NCI-H2196 (cell line): ENCODE results near the gene SYTL5.
A peak's percentile ranks its signal among the peaks of the same experiment; 100 is the strongest.

ENCODE experiments used
- DNase-seq: peaks from one replicate; lab custom pipeline; 2025; ENCODE audit not compliant: unreplicated experiment; lab: John Stamatoyannopoulos, UW

The SYTL5 gene

GRCh38 chrX:38138157-38138891 lies 132.0 kb downstream of the SYTL5 start:
- no peak for DNase-seq

DNA sequence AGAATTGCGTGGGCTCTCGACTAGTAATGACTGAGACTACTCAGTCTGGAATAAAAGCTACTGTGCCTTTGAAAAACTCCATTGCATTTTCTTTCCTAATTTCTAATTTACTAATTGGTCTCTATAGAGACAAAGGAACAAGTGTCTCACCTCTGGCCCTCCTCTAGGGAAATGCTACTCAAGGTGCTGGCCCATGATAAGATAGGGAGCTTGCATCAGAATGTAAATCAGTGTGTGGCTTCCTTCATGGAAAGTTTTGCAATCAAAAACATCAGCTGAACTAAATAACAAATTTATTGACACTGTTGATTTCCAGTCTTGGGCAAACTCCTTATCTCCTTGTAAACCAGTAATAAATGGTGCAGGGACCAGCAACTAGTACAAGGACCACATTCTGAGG lies 132.5 kb downstream of the SYTL5 start:
- no peak for DNase-seq

DNA sequence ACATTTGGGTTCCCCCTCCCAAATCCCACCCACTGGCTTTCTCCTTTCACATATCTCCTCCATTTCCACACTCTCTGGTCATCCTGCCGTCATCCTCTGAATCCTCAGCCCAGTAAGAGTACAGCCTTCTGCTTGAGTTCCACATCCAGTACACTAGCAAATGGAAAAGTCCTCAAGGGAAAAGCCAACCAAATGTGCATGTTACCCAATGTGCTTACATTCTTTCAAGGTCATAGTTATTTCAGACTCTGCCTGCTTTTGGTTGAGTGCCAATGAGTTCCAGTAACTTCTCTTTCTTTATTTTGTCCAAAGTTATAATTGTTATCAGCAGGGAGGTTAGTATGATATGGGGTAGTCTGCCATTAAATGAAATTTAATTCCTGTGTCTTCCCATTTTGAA lies 136.3 kb downstream of the SYTL5 start:
- DNase-seq = no peak

- no peak for DNase-seq
Observed at GRCh38 chrX:38149016-38149415, 142.7 kb downstream of the SYTL5 start.

DNA sequence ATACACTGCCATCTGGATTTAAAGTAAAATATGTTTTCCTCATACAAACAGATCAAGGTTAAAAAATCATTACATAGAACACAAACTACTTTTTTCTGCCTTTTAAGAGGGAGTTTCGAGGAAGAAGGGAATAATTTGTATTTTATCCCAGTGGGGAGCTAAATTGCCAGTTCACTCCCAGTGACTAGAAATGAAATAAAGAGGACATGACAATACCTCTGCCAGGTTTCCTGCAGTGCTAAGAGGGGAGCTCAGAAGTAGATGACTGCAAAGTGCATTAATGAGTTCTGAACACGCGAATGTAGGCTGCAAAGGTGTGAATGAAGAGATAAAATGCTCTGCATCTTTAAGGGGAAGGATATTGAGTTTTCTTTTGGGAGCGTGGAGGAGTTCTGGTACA lies 144.6 kb downstream of the SYTL5 start:
- no peak for DNase-seq

DNA sequence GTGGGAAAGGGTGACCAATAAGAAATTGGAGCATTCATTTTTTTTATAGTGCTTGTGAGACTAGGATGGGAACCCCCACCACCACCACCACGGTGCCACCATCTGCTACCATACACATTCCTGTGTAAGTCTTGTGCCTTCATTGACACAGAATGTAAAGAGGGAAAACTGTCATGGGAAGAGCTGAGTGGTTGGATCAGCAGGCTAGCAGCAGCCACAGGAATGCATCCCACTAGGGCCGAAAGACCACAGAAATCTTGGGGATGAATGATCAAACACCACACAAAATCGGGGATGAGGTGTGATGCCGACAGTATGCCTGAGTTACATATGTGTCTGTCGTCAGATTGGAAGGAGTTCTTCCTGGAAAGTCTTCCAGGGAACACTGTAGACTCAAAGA lies 145.1 kb downstream of the SYTL5 start:
- no peak for DNase-seq

DNA sequence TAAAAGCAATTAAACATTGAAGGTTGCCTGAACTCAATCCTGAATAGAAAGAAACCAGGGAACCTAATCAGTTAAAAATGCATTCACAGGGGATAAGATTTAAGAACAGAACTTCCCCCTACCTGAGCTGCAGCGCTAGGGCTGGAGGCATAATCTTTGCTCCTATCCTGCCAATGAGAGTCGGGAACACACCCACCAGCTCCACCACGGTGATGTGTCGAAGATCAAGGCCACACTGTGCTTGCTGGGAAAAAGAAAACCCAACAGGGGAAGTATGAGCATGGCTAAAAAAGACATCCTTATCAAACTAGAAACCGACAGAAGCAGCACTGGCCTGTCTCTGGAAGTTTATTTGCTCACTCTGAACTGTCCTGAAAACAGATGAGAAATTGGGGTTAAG lies 148.0 kb downstream of the SYTL5 start:
- DNase-seq = no peak

DNA sequence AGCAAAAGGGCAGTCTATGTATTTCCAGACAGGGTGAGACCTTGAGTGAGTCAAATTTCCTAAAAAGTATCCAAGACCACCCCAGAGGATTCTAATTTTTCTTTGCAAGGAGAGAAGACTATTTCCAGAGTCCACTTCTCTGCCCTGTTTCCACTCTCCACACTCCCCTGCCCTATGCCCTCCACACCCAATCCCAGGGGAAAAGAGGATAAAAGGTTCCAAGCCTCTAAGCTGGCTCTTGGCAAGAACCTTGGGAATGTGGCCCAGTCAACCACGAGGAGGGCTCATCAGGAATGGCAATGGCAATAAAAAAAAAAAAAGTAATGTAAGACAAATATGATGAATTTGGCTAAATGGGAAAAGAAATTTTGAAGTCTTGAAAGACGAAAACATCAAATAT lies 148.5 kb downstream of the SYTL5 start:
- no peak for DNase-seq

- no peak for DNase-seq
Observed at GRCh38 chrX:38156838-38157237, 150.5 kb downstream of the SYTL5 start.

DNA sequence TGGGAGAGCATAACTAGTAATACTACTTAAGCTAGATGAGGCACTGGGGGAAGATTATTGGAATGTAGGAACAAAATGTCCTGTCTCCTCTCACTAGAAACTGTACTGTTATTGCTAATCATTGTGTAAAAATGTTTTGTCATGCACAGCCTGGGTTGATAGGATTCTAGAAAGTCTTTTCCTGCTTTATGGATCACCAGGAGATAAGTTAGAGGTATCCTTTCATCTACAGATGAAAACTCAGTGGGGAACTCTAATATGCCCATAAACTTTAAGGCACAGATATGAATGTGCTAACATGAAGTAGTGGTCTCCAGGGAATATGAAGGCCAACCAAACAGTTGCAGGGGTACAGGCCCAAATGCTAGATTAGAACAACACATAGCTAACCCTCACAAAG lies 156.8 kb downstream of the SYTL5 start:
- DNase-seq = no peak

DNA sequence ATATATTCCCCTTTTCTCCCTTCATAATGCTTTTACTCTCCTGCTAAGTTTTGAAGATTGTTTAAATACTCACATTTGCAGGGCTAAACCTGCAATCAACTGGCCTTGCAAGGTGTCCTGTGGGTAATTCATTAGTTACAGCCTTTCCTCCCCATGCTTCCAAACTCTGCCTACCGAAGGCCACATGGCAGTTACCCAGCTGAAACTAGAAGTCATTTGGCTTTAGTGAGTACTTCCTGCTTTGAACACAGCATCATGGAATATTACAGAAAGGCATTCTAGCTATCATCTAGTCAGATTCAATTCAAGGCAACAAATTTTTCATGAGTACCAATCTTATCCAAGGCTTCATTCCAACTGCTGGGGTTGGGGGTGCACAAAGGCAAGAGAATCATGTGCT lies 158.7 kb downstream of the SYTL5 start:
- no peak for DNase-seq

DNA sequence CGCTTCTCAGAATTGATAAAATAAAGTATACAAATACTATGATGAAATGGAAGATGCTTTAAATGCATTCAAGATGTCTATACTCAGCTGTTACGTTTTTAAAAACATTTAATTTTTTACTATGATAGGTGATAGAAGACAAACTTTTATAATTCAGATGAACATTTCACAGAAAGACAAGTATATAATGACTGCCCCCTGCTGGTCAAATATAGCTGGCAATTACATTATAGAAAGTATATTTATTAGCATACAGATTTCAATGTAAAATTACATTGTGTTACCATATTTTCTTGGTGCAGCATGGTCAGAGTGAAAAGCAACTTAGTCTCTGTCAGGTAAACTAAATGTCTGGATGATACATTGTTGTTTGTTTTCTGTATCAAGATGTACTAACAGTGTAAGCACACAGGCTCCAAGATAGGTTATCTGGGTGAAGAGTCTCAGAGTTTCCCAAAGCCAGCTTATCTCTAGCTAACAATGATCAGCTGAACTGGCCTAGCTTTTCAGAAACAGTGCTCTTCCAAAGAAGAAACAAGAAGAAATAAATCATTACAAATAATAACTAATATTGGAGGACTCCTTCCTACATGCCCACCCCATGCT lies 160.2 kb downstream of the SYTL5 start:
- peak; percentile 26 for DNase-seq

DNA sequence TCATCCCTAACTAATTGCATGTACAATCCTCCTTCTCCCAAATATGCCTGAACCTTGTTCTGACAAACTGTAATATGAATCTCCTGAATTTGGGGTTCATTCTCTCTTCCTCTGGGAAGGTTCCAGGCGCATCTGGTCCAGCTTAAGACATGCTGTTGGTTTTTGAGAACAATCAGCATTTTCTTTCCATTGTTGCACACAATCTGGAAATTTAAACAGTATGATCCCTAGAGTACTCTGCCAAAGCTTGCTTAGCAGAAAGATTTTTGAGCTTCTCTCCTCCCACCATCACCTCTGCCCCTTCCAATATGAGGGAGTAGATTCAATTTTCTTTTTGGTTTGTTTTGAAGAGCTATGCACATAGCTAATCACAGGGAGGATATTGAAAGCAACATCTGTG lies 164.2 kb downstream of the SYTL5 start:
- DNase-seq = no peak

GRCh38 chrX:38172596-38172995 lies 166.2 kb downstream of the SYTL5 start:
- no peak for DNase-seq

DNA sequence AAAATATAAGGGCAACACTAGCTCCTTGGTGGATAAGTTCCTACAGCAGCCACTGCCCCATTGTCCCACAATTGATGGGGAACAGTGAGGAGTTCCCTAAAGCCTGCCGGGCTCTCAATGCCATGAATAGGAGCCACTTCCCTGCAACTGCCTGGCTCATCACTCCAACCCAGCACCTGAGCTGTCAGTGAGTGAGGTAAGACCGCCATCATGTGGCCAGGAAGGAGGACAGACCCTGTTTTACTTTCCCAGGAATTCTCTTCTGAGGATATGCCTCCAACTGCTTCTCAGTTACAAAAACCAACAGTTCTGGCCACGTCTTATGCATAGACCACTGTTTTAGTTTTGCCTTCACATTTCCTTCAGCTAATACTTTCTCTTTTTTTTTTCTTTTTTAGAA lies 168.8 kb downstream of the SYTL5 start:
- DNase-seq = peak; percentile 31

- DNase-seq = no peak
Observed at GRCh38 chrX:38178396-38178795, 172.0 kb downstream of the SYTL5 start.
